HG03060 (cell line): ENCODE measurements around the gene FKBP10.
"Not testable (repeated sequence)": the region's sequence is repeated elsewhere in the genome, so short reads cannot be mapped to it uniquely, and the experiment has no call there.

ENCODE experiments used
- ATAC-seq: cut with Tn5 transposase; IDR thresholded peaks from one replicate; pipeline ENCODE4 v1.9.1; 2021; ENCODE audit warnings: low read depth, moderate number of reproducible peaks; ENCODE audit not compliant: unreplicated experiment

The FKBP10 gene, protein sequence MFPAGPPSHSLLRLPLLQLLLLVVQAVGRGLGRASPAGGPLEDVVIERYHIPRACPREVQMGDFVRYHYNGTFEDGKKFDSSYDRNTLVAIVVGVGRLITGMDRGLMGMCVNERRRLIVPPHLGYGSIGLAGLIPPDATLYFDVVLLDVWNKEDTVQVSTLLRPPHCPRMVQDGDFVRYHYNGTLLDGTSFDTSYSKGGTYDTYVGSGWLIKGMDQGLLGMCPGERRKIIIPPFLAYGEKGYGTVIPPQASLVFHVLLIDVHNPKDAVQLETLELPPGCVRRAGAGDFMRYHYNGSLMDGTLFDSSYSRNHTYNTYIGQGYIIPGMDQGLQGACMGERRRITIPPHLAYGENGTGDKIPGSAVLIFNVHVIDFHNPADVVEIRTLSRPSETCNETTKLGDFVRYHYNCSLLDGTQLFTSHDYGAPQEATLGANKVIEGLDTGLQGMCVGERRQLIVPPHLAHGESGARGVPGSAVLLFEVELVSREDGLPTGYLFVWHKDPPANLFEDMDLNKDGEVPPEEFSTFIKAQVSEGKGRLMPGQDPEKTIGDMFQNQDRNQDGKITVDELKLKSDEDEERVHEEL

DNA sequence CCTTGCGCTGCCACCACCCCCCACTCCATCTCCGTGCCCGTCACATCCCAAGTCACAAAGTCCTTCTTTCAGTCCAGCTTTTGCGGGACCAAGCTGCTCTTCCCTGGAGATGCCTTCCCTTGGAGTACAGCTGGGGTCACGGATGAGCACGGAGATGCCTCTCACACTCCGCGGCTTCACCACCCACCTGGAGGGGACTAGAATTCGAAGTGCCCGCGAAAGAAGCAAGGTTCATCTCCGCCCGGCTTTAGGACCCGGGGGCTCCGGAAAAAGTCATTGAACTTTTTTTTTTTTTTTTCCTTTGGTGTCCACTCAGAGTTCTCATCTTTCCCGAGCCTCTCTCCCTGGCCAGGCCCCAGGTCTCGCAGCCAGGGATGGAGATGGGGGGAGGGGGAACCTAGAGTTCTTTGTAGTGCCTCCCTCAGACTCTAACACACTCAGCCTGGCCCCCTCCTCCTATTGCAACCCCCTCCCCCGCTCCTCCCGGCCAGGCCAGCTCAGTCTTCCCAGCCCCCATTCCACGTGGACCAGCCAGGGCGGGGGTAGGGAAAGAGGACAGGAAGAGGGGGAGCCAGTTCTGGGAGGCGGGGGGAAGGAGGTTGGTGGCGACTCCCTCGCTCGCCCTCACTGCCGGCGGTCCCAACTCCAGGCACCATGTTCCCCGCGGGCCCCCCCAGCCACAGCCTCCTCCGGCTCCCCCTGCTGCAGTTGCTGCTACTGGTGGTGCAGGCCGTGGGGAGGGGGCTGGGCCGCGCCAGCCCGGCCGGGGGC is at the start of gene FKBP10:
FKBP10 (plus strand) TSS at position 624 of the 771 bp plus-strand sequence; CDS start at position 655, 31 bp downstream.
- no peak for ATAC-seq

DNA sequence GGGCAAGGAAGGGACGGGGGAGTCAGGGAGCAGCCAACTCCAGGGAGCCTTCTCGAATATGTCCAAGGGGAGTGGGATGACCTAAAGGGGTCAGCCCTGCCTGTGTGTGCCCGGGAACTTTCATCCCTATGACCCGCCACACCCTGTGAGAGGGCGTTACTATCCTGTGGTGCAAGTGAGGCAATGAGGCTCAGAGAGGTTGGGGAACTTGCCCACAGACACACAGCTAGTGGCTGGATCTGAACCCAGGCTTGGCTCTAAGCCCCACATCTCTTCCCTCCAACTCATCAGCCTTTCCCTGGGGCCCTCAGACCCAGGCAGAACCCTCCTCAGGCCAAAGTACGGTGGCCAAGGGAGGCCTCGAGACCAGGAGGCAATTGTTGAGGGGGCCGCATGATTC is 49.5 kb upstream of the FKBP10 start:
- ATAC-seq = no peak

DNA sequence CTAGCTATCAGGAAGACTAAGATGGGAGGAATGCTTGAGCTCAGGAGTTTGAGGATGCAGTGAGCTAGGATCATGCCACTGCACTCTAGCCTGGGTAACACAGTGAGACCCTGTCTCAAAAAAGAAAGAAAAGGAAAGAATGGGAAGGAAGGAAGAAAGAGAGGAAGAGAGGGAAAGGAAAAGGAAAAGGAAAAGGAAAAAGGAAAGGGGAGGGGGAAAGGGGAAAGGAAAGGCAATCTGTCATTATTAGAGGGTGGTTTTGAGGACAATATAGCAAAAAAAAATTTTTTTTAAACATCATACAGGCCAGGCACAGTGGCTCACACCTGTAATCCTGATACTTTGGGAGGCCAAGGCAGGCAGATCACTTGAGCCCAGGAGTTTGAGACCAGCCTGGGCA is 46.7 kb upstream of the FKBP10 start:
- ATAC-seq = no peak

DNA sequence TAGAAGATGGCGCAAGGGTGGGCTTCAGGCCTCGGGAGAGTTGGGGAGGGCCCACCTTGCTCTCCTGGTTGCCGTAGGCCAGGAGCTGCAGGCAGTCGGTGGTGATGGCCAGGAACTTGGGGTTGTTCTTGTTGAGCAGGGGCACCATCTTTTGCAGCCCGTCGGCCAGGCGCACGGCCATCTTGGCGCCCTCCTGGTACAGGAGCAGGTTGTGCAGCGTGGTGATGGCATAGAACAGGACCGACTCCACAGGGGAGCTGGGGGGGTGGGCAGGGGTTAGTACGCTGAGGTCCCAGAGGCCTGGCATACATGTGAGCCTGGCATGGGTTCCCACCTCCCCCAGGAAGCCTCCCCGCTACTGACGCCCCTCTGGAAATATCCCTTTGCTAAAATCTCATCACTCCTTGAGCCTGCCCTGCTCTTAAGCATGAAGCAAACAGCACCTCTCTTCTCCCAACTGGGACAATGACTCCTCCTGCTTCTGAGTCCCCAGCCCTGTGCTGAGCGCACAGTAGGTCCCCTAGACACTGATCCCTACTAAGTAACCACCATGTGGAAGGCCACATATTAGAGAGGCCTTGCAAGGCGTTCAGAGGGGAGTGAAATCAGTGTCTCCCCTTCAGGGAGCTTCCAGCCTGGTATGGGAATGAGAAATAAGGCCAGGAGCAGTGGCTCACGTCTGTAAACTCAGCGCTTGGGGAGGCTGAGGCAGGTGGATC is 45.3 kb upstream of the FKBP10 start:
- no peak for ATAC-seq

DNA sequence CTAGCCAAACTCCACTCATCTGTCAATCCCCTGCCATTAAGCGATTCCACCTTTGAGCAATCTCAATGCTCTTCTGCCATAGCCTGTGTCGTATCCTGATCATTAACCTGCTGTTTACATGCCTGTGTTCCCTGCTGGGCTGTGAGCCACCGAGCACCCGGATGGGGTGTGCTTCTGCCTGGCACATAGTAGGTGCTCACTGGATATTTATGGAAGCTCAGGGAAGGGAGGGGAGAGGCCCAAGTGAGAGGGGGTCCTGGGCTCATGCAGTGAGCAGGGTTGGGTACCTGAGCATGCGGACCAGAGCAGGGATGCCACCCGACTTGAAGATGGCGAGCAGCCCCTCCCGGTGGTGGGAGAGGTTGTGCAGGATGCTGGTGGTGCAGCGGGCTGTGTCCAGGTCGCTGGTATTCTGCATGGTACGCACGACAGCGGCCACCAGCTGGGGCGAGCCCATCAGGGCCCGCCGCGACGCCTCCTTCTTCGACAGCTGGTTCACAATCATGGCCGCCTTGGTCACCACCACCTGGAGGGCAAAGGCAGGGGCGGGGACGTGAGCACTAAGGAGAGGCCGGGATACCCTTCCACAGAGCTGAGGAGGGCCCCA is 44.0 kb upstream of the FKBP10 start:
- no peak for ATAC-seq

DNA sequence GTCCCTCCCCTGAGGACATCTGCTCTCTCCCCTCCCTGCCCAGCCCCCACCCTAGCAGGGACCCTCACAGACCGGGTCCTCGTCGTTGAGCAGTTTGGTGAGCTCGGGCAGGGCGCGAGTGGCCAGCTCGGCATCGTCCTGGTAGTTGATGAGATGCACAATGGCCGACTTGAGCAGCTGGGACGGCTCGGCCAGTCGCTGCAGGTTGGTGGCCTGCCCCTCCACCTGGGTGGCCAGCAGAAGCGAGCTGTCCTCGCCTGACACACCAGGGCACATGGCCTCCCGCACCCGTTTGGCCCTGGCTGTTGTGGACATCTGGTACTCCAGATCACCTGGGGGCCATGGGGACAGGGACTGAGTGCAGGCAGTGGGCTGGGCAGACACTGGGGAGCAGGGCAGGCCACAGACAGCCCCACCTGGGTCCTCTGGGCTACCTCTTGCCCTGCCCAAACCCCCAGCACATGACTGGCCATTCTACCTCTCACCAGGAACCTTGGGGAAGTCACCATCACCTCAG is 43.4 kb upstream of the FKBP10 start:
- ATAC-seq = no peak

DNA sequence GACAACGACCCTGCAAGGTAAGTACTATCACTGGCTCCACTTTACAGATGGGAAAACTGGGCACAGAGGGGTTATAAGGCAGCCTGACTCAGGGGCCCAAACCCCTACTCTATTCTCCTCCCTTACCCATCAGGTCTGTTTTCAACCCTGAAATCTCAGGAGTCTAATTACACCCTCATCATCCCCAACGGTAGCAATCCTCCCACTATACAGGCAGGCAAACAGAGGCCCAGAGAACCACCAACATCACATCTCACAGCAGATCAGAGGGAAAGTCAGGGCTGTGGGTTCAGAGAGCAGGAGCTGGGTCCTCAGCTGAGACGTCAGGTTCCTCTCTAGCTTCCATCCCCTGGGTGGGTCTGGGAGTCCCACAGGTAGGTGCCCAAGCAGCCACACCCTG is 42.8 kb upstream of the FKBP10 start:
- ATAC-seq = no peak

DNA sequence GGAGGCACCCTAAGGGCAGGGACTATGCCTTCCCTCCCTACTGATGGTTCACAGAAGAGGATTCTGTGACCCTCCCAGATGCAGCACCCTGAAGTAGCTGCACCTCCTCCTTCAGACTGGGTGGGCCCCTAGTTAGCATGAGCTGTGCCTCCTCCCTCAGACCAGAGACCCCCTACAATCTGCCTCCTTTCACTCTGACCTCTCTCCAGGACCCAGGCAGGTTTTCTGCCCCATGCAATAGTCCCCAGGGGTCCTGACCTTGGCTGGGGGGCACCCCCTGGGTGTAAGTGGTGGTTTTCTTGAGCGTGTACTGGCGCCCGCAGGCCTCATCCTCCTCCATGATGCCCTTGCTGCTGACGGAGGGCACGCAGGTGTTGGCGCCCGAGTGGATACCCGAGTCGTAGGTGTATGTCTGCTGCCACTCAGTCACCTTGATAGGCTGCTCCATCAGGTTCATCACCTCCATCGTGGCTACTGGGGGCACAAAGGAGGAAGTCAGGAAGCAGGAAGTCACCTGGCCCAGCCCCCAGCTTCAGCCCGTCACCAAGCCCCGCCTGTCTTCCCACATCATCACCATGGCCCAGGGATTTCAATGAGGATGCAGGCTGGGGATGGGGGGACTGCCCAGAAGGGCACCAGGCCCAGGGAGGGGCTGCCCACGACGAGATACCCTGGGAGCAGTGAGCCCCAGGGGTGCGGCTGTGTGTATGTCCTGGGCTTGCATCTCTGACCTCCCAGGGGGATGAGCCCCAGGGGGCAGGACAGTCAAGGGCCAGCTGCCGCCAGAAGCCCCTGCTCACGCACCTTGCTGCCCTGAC is 41.2 kb upstream of the FKBP10 start:
- no peak for ATAC-seq

DNA sequence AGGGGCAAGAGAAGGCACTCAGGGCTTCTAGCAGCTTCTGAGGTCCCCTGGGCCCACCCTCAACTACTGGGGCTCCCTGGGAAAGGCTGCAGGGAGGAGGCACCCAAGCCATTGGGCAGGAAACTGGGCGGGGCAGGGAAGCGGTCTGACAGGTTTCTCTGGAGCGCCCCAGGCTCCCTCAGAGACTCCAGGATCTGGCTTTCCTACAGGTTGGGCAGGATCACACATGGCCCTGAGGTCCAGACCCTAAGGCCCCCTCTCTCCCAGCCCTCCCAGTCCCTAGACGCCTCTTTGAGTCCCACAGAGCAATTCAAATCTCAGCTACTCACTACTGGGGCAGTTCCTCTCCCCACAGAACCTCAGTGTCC is 40.6 kb upstream of the FKBP10 start:
- no peak for ATAC-seq

DNA sequence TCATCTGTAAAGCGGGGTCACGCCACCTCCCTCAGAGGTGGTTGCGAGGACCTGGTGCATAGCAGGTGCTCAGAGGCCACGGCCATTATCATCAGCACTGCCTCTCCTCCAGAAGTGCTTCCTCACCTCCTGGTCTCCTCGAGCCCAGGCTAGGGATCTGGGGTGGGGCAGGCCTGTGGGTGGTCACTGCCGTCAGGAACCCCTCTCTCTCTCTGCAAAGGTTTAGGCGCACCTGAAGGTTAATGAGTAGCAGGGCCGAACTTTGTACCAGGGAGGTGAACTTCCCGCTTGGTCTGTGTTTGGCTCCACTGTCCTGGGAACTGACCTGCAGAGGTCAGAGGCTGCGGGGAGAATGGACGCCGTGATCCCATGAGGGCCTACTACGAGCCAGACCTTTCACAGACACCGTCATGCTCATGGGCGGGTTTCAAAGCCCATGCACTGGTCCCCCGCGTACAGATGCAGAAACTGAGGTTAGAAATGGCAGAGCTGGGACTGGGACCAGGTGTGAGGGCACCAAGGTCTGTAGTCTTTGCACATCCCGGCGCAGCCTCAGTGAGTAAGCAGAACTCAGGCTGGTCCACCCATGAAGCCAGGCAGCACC is 40.1 kb upstream of the FKBP10 start:
- ATAC-seq = no peak

DNA sequence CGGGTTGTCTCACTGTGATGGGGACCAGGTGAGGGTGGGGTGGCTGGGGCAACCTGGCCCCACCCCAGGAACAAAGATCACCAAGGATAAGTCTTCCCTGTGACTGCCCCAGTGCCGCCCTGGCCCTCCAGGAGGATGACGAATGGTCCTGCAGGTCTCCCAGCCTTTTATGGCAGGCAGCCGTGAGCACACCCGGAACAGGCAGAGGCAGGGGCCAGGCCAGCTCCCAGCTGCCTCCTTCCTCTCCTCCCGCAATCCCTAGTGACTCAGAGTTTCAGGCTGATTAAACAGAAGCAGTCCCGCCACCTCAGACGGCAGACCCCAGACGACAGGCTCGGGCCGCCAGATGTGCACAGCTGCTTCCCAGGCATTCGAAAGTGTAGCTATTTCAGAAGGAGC is 39.6 kb upstream of the FKBP10 start:
- ATAC-seq = no peak

DNA sequence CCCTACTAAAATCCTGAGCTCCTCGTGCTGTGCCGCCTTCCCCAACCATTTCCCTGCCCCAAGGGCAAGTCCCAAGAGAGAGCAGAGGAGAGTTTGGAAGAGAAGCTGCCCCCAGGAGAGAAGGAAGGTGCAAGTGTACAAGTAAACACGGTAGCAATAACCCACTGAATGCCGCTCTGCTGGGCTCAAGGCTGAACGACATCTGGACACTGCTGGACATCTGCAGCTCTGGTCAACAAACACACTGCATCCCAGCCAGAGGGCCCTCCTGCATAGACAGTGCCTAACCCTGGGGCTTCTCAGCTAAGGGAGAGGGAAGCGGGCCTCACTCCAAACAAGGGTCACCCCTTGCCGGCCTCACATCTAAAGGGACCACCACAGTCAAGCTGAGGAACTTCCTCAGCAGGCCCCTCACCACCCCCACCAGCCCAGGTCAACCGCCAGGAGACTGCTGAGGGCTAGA is 39.0 kb upstream of the FKBP10 start:
- ATAC-seq = no peak

DNA sequence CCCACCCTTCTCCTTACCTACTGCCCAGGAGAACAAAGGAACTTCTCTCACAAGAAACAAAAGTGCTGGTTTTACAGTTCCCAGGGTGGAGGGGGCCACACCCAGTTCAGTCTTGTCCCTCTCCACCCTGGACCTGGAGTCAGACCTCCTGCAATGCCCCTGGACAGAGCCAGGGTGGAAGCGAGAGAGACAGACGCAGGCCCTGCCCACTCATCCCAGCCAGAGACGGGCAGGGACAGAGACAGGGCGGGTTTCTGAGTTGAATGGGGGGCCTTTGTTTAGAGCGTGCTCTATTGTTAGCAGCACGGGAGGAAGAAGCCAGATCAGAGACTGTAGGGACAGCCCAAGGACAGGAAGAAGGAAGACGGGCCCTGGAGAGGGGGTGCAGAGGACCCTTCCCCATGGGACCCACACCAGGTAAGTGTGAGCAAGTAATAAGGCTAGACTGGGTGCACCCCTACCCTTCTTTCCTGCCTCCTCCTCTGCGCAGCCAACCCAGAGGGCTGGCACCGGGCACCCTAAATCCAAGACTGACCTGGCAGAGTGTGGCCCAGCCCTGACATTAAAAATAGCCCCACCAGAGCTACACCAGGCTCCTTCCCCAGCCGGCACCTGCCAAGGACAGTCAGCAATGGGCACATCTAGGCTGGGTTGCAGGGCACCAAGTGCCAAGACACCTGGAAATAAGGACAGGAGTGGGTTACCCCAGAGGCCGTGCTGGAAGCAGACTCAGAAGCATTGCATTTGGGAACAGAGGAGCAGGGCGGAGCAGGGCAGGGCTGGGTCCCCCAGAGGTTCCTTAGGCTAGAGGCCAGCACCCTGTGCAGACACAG is 37.2 kb upstream of the FKBP10 start:
- ATAC-seq = no peak

DNA sequence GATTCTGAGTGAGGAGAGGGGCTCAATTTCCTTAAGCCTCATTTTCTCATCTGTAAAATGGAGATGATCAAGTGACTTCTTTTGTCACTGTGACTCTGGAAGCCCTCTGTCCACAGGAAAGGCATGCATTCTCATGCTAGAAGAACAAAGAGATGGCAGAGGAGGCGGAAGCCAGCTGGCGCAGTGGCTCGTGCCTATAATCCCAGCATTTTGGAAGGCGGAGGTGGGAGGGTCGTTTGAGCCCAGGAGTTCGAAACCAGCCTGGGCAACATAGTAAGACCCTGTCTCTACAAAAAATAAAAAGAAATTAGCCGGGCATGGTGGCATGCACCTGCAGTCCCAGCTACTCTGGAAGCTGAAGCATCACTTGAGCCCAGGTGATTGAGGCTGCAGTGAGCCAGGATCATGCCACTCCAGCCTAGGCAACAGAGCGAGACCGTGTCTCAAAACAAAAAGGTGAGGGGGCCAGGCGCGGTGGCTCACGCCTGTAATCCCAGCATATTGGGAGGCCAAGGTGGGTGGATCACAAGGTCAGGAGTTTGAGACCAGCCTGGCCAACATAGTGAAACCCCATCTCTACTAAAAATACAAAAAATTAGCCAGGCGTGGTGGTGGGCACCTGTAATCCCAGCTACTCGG is 36.4 kb upstream of the FKBP10 start:
- not testable (repeated sequence) for ATAC-seq

DNA sequence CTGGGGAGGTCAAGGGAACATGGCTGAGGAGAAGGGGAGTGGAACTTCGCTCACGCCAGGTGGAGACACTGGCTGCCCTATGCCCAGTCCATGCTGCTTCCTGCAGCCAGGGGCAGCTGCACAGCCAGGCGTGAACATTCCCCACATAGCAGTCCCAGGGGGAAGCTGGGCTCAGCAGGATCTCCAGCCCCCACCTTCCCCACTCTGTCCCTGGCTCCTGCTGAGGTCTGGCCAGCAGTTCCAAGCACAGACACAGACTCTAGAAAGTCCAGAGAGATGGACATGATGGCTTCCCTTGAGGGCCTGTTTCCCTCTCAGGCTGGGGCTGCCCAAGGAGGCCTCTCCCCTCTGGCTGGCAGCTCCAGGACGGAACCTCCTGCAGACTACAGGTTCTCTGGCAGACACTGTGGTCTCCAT is 35.6 kb upstream of the FKBP10 start:
- ATAC-seq = no peak

DNA sequence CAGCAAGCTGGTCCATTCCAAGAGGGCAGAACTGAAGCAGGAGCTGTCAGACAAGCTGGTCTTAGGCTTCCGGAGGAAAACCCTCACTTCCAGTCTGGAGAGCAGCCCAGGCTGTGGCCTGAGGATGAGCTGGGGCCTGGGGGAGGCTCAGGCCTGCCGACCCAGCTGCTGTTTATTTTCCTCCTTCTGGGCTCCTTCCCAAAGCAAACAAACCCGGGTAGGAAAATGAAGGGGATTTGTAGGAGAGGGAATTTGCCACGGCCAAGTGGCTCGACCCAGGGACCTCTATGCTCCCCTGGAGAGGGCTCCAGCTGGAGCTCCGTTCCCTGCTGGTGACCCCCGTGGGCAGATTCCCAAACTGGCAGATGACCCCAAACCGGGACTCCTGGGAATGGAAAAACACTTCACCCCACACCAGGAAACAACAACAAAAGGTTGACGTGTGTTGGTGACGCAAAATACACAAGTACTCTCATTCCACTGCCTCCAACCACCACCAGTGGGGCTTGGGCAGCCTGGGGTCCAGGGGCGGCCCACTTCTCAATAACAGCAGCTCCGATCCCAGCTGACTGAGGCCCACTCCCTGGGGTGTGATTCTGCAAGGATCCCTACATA is 35.1 kb upstream of the FKBP10 start:
- no peak for ATAC-seq

DNA sequence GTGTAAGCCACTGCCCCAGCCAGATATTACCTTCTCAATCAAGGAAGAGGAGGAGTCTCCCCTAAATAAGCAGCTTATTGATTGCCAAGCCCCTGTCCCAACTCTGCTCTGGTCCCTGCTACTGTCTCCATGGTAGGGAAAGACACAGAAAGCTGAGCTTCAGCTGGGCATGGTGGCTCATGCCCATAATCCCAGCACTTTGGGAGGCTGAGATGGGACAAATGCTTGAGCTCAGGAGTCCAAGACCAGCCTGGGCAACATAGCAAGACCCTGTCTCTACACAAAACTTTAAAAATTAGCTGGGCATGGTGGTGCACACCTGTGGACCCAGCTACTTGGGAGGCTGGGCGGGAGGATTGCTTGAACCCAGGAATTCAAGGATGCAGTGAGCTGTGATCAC is 32.9 kb upstream of the FKBP10 start:
- ATAC-seq = no peak
